Uterus (tissue), 4 donors: Measurements from ENCODE around the gene TNFRSF6B. TPM values are rescaled to one million over a fixed set of nuclear protein-coding genes. Genes with fewer than 3 reads are reported as not detected.
"Not testable (repeated sequence)": the region's sequence is repeated elsewhere in the genome, so short reads cannot be mapped to it uniquely, and the experiment has no call there.

Experiments used
- DNase-seq, 2 donors: peaks; one replicate each; pipeline ENCODE4 v3.0.0-alpha.2; 2019 to 2020
- H3K27ac ChIP-seq, 2 donors: fragments of 200-600 bp; sonication (generic); 1 replicate in 1 of 2; 2 replicates in 1 of 2; pipeline ENCODE4 v1.5.1; 2016 to 2018
- H3K27me3 ChIP-seq, 2 donors: fragments of 200-600 bp; sonication (generic); one replicate each; pipeline ENCODE4 v1.5.1; 2018 to 2019; ENCODE audit warnings: control low read depth in 1 of 2
- H3K36me3 ChIP-seq, 2 donors: fragments of 200-600 bp; sonication (generic); one replicate each; pipeline ENCODE4 v1.5.1; 2019; ENCODE audit warnings: control low read depth in 1 of 2
- H3K4me1 ChIP-seq, 2 donors: fragments of 200-600 bp; sonication (generic); one replicate each; pipeline ENCODE4 v1.5.1; 2018 to 2019; ENCODE audit warnings: control low read depth in 1 of 2
- H3K4me3 ChIP-seq, 2 donors: fragments of 200-600 bp; sonication (generic); 1 replicate in 1 of 2; 2 replicates in 1 of 2; pipeline ENCODE4 v1.5.1; 2018 to 2019; ENCODE audit warnings: mild to moderate bottlenecking in 1 of 2
- H3K9me3 ChIP-seq, 2 donors: fragments of 200-600 bp; sonication (generic); one replicate each; pipeline ENCODE4 v1.5.1; 2019; ENCODE audit warnings: control low read depth in 1 of 2
- CTCF ChIP-seq, 4 experiments: fragments of 200-600 bp in 2 of 4; fragments of 450-650 bp in 2 of 4; sonication (generic) in 2 of 4; IDR thresholded peaks; one replicate each; pipeline ENCODE4 v1.5.1; 2016 to 2019; ENCODE audit warnings: antibody characterized with exemption in 4 of 4, mild to moderate bottlenecking in 2 of 4, moderate library complexity in 1 of 4
- POLR2A ChIP-seq, 2 donors: fragments of 450-650 bp; IDR thresholded peaks; one replicate each; pipeline ENCODE4 v1.6.1; 2016; ENCODE audit warnings: antibody characterized with exemption in 2 of 2, mild to moderate bottlenecking in 1 of 2, moderate library complexity in 1 of 2
- intact Hi-C: fragments of 100-400 bp; cut with DNase I; formaldehyde crosslinking; loops from one replicate; pipeline ENCODE4 v1.15.1; 2023; ENCODE audit warnings: low total_unique reads
- total RNA-seq, 4 donors: library from RNA; depleted of rRNA in 3 of 4; stranded (reverse); fragments of >200 nt in 3 of 4; gene quantifications; one replicate each; pipeline versions ENCODE4 v1.1.0 to v1.2.4, GENCODE V29; 2014 to 2023
- donor health status: DM: yes; HTN: yes; CAD: no.

TNFRSF6B gene
- total RNA-seq, 4 donors from 2014 or later, result 0.83 to 4.1 TPM; not detected in 2

DNA sequence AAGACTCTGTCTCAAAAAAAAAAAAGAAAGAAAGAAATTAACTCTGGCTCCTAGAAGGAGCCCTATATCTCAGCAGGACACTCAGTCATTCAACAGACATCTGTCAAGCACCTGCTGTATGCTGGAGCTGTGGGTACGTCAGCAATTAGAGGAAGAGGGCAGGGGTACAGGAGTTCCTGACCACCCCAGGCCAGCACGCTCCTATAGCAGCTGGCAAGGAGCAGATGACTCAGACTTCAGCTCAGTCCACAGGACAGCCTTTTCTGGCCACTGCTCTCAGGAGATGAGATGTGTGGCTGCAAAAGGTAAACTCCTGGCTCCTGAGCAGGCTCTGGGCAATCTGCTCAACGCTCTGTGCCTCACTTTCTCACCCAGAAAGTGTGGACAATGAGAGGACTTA lies 40.0 kb upstream of the TNFRSF6B start:
- no peak overlapping the region for H3K27ac ChIP-seq
- no peaks in the 10 kb centered on the region for H3K9me3 ChIP-seq
- H3K4me3 ChIP-seq, result no peak overlapping the region
- TF ChIP-seq POLR2A (IDR thresholded peaks at IDR 0.05), result no peak
- no peak for TF ChIP-seq CTCF (IDR thresholded peaks at IDR 0.05)
- H3K36me3 ChIP-seq, result no peaks in the 10 kb centered on the region
- DNase-seq, result no peak
- intact Hi-C loops, result no loop called here
- peaks cover 6 to 11% of the 10 kb centered on the region in 2 donors for H3K4me1 ChIP-seq
- H3K27me3 ChIP-seq, result no peaks in the 10 kb centered on the region

- DNase-seq, result peak in 1 of 2 donors; percentile 31
- no peak for TF ChIP-seq POLR2A (IDR thresholded peaks at IDR 0.05)
- TF ChIP-seq CTCF (IDR thresholded peaks at IDR 0.05), result no peak
- intact Hi-C loops, result no loop called here
- Histone ChIP-seq H3K27me3 (no peaks in the 10 kb centered on the region), H3K4me3 (peak overlapping the region; percentile 57 to 70), H3K27ac (peak overlapping the region; percentile 82 to 84), H3K36me3 (no peaks in the 10 kb centered on the region), H3K9me3 (no peaks in the 10 kb centered on the region), H3K4me1 (peaks cover 5 to 6% of the 10 kb centered on the region in 2 donors)
Observed at GRCh38 chr20:63657260-63657936, 39.1 kb upstream of the TNFRSF6B start.

DNA sequence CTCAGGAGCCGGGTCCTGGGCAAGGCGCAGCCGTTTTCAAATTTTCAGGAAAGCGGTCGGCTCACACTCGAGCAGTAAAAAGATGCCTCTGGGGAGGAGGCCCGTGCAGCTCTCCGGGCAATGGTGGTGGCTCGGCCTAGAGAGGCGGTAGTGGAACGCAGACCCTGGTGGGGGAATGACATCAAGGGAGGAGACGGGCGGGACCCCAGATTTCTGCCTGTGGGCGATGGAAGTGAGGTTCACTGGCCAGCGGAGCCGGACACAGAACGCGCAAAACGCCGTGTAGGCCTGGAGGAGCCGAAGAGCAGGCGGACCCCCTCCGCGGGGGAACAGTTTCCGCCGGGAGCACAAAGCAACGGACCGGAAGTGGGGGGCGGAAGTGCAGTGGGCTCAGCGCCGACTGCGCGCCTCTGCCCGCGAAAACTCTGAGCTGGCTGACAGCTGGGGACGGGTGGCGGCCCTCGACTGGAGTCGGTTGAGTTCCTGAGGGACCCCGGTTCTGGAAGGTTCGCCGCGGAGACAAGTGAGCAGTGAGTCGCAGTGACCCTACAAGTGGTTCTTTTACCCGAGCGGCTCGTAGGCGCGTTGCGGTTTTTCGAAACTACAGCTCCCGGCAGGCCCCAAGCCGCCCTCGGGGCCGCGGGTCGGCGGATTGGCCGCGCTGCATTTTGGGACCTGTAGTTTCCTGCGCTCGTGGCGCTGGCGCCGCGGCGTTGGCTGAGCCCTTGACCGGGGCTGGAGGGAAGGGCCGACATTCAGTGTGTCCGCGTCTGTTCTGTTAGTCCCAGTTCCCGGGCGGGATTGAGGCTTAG lies 38.3 kb upstream of the TNFRSF6B start, which contains the start of gene RTEL1:
Gene RTEL1, plus strand, starts transcription at position 376 of the 812 bp plus-strand sequence. CDS start 1,091 bp downstream, outside the sequence.
- Histone ChIP-seq H3K9me3 (no peaks in the 10 kb centered on the region), H3K36me3 (no peaks in the 10 kb centered on the region), H3K4me1 (peaks cover 5 to 6% of the 10 kb centered on the region in 2 donors), H3K27me3 (no peaks in the 10 kb centered on the region), H3K4me3 (peak within 1 kb of the TSS; percentile 57 to 70), H3K27ac (peak within 1 kb of the TSS; percentile 82 to 84)
- intact Hi-C loops, result no loop called here
- TF ChIP-seq POLR2A (IDR thresholded peaks at IDR 0.05), result peak in 1 of 2 donors; percentile 56
- TF ChIP-seq CTCF (IDR thresholded peaks at IDR 0.05), result peak in 1 of 4 experiments; percentile 17
- DNase-seq, result peak; percentile 89 to 92

GRCh38 chr20:63658749-63659187 lies 37.7 kb upstream of the TNFRSF6B start:
- DNase-seq, result no peak
- H3K4me3 ChIP-seq, result peak overlapping the region; percentile 57 to 70
- H3K4me1 ChIP-seq, result peaks cover 5 to 6% of the 10 kb centered on the region in 2 donors
- no peaks in the 10 kb centered on the region for H3K9me3 ChIP-seq
- TF ChIP-seq CTCF (IDR thresholded peaks at IDR 0.05) (no peak), POLR2A (IDR thresholded peaks at IDR 0.05) (no peak)
- no peaks in the 10 kb centered on the region for H3K36me3 ChIP-seq
- H3K27me3 ChIP-seq, result no peaks in the 10 kb centered on the region
- peak overlapping the region; percentile 82 to 84 for H3K27ac ChIP-seq
- intact Hi-C loops, result no loop called here

DNA sequence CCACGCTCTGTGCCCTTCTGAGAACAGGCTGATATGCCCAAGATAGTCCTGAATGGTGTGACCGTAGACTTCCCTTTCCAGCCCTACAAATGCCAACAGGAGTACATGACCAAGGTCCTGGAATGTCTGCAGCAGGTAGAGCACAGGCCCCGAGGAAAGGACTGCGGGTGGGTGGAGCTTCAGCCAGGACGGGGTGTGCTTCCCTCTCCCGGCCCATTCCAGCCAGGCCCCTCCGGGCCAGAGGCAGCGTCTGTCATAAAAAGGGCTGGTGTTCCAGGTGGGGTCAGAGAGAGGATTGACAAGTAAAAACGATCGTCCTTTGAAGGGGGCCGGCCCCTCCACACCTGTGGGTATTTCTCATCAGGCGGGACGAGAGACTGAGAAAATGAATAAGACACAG lies 37.1 kb upstream of the TNFRSF6B start:
- Histone ChIP-seq H3K36me3 (no peaks in the 10 kb centered on the region), H3K4me1 (peaks cover 5 to 6% of the 10 kb centered on the region in 2 donors), H3K4me3 (peak overlapping the region; percentile 57 to 70), H3K9me3 (no peaks in the 10 kb centered on the region), H3K27ac (peak overlapping the region; percentile 82 to 84), H3K27me3 (no peaks in the 10 kb centered on the region)
- TF ChIP-seq CTCF (IDR thresholded peaks at IDR 0.05) (no peak), POLR2A (IDR thresholded peaks at IDR 0.05) (no peak)
- intact Hi-C loops, result no loop called here
- DNase-seq, result no peak

DNA sequence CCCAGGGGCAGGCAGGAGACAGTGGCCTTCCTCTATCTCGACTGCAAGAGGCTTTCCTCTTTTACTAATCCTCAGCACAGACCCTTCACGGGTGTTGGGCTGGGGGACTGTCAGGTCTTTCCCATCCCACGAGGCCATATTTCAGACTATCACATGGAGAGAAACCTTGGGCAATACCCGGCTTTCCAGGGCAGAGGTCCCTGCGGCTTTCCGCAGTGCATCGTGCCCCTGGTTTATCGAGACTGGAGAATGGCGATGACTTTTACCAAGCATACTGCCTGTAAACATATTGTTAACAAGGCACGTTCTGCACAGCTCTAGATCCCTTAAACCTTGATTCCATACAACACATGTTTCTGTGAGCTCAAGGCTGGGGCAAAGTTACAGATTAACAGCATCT lies 36.3 kb upstream of the TNFRSF6B start:
- DNase-seq, H3K4me3 ChIP-seq, H3K9me3 ChIP-seq, H3K27ac ChIP-seq, intact Hi-C loops, H3K4me1 ChIP-seq, H3K27me3 ChIP-seq, H3K36me3 ChIP-seq: not testable (repeated sequence)
